ENCODE data around the gene SUGP2. TPM values are rescaled to one million over a fixed set of nuclear protein-coding genes. Genes with fewer than 3 reads are reported as not detected.

Gene SUGP2
- total RNA-seq, 4 donors from 2014 or later, result 18.6 to 57.4 (median 35.2) TPM

- no peak overlapping the region for H3K27ac ChIP-seq
- no peak for ATAC-seq
- H3K9me3 ChIP-seq, result no peaks in the 10 kb centered on the region
- no peaks in the 10 kb centered on the region for H3K4me1 ChIP-seq
- no peak overlapping the region for H3K4me3 ChIP-seq
- no peak for TF ChIP-seq POLR2A (IDR thresholded peaks at IDR 0.05)
- no peak for TF ChIP-seq POLR2AphosphoS5 (IDR thresholded peaks at IDR 0.05)
- no peak for TF ChIP-seq CTCF (IDR thresholded peaks at IDR 0.05)
- no peak for TF ChIP-seq EP300 (IDR thresholded peaks at IDR 0.05)
- H3K27me3 ChIP-seq, result no peaks in the 10 kb centered on the region
- WGBS, 2 donors (ENCODE audit: low coverage in 1 of 2), result 86 to 96% methylated on average over 1 to 3 of the region's 13 CpGs
- H3K36me3 ChIP-seq, result peaks cover 0 to 89% of the 10 kb centered on the region in 2 donors
Measured at GRCh38 chr19:19055701-19056100, 22.4 kb upstream of the SUGP2 start.

- Histone ChIP-seq H3K36me3 (peaks cover 0 to 96% of the 10 kb centered on the region in 2 donors), H3K9me3 (no peaks in the 10 kb centered on the region), H3K4me1 (no peaks in the 10 kb centered on the region), H3K4me3 (no peak overlapping the region), H3K27ac (no peak overlapping the region), H3K27me3 (no peaks in the 10 kb centered on the region)
- no peak for ATAC-seq
- TF ChIP-seq EP300 (IDR thresholded peaks at IDR 0.05) (no peak), CTCF (IDR thresholded peaks at IDR 0.05) (no peak), POLR2A (IDR thresholded peaks at IDR 0.05) (no peak), POLR2AphosphoS5 (IDR thresholded peaks at IDR 0.05) (no peak)
- 82 to 100% methylated on average over 1 to 6 of the region's 19 CpGs for WGBS, 2 donors (ENCODE audit: low coverage in 1 of 2)
Measured at GRCh38 chr19:19054939-19055440, 21.7 kb upstream of the SUGP2 start.

GRCh38 chr19:19054315-19054938, 21.1 kb upstream of the SUGP2 start:
- Histone ChIP-seq H3K9me3 (no peaks in the 10 kb centered on the region), H3K36me3 (peaks cover 0 to 97% of the 10 kb centered on the region in 2 donors), H3K27me3 (no peaks in the 10 kb centered on the region), H3K4me3 (no peak overlapping the region), H3K4me1 (no peaks in the 10 kb centered on the region), H3K27ac (no peak overlapping the region)
- WGBS, 2 donors (ENCODE audit: low coverage in 1 of 2), result 100% methylated on average over 1 of the region's 15 CpGs; no CpG with 5 or more reads in 1 of the 2 donors
- no peak for ATAC-seq
- TF ChIP-seq EP300 (IDR thresholded peaks at IDR 0.05) (no peak), POLR2AphosphoS5 (IDR thresholded peaks at IDR 0.05) (no peak), POLR2A (IDR thresholded peaks at IDR 0.05) (no peak), CTCF (IDR thresholded peaks at IDR 0.05) (no peak)

GRCh38 chr19:19053508-19054314, 20.4 kb upstream of the SUGP2 start:
- no peaks in the 10 kb centered on the region for H3K9me3 ChIP-seq
- peaks cover 0 to 95% of the 10 kb centered on the region in 2 donors for H3K36me3 ChIP-seq
- no peak overlapping the region for H3K27ac ChIP-seq
- no peaks in the 10 kb centered on the region for H3K4me1 ChIP-seq
- ATAC-seq, result peak; percentile 66
- no peaks in the 10 kb centered on the region for H3K27me3 ChIP-seq
- TF ChIP-seq POLR2A (IDR thresholded peaks at IDR 0.05), result no peak
- TF ChIP-seq CTCF (IDR thresholded peaks at IDR 0.05), result peak in 3 of 4 experiments; percentile 49 to 73 (median 55)
- 93 to 94% methylated on average over 11 to 17 of the region's 25 CpGs for WGBS, 2 donors (ENCODE audit: low coverage in 1 of 2)
- no peak overlapping the region for H3K4me3 ChIP-seq
